ENCODE data around the gene AMIGO3. TPM values are rescaled to one million over a fixed set of nuclear protein-coding genes. Genes with fewer than 3 reads are reported as not detected.

AMIGO3 gene
- total and polyA plus RNA-seq, 12 donors = 0.28 to 3.0 (median 1.2) TPM; not detected in 4

DNA sequence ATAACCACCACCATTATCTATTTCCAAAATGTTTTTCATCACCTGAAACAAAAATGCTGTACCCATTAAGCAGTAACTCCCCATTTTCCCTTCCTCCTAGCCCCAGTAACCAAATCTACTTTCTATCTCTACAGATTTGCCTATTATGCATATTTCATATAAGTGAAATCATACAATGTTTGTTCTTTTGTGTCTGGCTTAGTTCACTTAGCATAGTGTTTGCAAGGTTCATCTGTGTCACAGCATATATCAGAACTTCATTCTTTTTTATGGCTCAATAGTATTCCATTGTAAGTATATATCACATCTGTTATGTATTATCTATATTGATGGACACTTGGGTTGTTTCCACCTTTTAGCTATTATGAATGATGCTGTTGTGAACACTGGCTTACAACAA is 20.9 kb upstream of the AMIGO3 start:
- no peak for DNase-seq
- Histone ChIP-seq H3K4me1 (replicated peaks in 1 of 2) (no peaks in the 10 kb centered on the region), H3K4me3 (no peak overlapping the region), H3K9me3 (replicated peaks in 1 of 3) (no peaks in the 10 kb centered on the region), H3K27me3 (no peaks in the 10 kb centered on the region), H3K27ac (no peak overlapping the region), H3K36me3 (replicated peaks in 1 of 2) (peaks cover 0 to 27% of the 10 kb centered on the region in 2 donors)
- TF ChIP-seq POLR2A (IDR thresholded peaks at IDR 0.05) = no peak
- TF ChIP-seq, protein P1, sequence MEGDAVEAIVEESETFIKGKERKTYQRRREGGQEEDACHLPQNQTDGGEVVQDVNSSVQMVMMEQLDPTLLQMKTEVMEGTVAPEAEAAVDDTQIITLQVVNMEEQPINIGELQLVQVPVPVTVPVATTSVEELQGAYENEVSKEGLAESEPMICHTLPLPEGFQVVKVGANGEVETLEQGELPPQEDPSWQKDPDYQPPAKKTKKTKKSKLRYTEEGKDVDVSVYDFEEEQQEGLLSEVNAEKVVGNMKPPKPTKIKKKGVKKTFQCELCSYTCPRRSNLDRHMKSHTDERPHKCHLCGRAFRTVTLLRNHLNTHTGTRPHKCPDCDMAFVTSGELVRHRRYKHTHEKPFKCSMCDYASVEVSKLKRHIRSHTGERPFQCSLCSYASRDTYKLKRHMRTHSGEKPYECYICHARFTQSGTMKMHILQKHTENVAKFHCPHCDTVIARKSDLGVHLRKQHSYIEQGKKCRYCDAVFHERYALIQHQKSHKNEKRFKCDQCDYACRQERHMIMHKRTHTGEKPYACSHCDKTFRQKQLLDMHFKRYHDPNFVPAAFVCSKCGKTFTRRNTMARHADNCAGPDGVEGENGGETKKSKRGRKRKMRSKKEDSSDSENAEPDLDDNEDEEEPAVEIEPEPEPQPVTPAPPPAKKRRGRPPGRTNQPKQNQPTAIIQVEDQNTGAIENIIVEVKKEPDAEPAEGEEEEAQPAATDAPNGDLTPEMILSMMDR (IDR thresholded peaks at IDR 0.05) = no peak
- intact Hi-C loops (cut with DNase I) = no loop called here

- peaks cover 0 to 32% of the 10 kb centered on the region in 2 donors for H3K36me3 ChIP-seq (replicated peaks in 1 of 2)
- WGBS, 4 donors = 94 to 97% (median 96%) methylated on average over 3 to 11 of the region's 11 CpGs
Measured at GRCh38 chr3:49738067-49738713, 18.7 kb upstream of the AMIGO3 start.

GRCh38 chr3:49734752-49735151 is 15.3 kb upstream of the AMIGO3 start:
- H3K36me3 ChIP-seq (replicated peaks in 1 of 2) = peaks cover 0 to 63% of the 10 kb centered on the region in 2 donors

More at GRCh38 chr3:49738067-49738713, 18.7 kb upstream of the AMIGO3 start:
- Histone ChIP-seq H3K9me3 (replicated peaks in 1 of 3) (no peaks in the 10 kb centered on the region), H3K27ac (no peak overlapping the region), H3K27me3 (no peaks in the 10 kb centered on the region), H3K4me3 (no peak overlapping the region), H3K4me1 (replicated peaks in 1 of 2) (no peaks in the 10 kb centered on the region)
- TF ChIP-seq, protein P1 (IDR thresholded peaks at IDR 0.05) = no peak
- TF ChIP-seq POLR2A (IDR thresholded peaks at IDR 0.05) = no peak
- DNase-seq = peak in 2 of 7 donors; percentile 0 to 30
- intact Hi-C loops (cut with DNase I) = no loop called here

DNA sequence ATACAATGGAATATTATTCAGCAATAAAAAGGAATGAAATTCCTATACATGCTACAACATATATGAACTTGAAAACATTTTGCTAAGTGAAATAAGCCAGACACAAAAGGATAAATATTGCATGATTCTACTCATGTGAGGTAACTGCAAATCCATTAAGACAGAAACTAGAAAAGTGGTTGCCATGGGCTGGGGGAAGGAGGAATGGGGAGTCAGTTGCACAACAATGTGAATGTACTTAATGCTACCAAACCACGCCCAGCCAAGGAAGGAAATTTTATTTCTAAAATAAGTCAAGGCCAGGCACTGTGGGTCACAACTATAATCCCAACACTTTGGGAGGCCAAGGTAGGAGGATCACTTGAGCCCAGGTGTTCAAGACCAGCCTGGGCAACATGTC is 14.1 kb upstream of the AMIGO3 start:
- H3K27me3 ChIP-seq = no peaks in the 10 kb centered on the region
- H3K27ac ChIP-seq = no peak overlapping the region
- no peaks in the 10 kb centered on the region for H3K9me3 ChIP-seq (replicated peaks in 1 of 3)
- TF ChIP-seq POLR2A (IDR thresholded peaks at IDR 0.05) = no peak
- TF ChIP-seq, protein P1 (IDR thresholded peaks at IDR 0.05) = no peak
- H3K36me3 ChIP-seq (replicated peaks in 1 of 2) = peaks cover 0 to 72% of the 10 kb centered on the region in 2 donors
- DNase-seq = peak in 1 of 7 donors; percentile 46
- no peak overlapping the region for H3K4me3 ChIP-seq
- 58 to 82% (median 74%) methylated on average over 1 of the region's 1 CpG for WGBS, 4 donors
- intact Hi-C loops (cut with DNase I) = no loop called here
- H3K4me1 ChIP-seq (replicated peaks in 1 of 2) = no peaks in the 10 kb centered on the region

More at GRCh38 chr3:49734752-49735151, 15.3 kb upstream of the AMIGO3 start:
- Histone ChIP-seq H3K27ac (no peak overlapping the region), H3K4me1 (replicated peaks in 1 of 2) (no peaks in the 10 kb centered on the region), H3K9me3 (replicated peaks in 1 of 3) (no peaks in the 10 kb centered on the region), H3K27me3 (no peaks in the 10 kb centered on the region), H3K4me3 (no peak overlapping the region)
- 91 to 96% (median 93%) methylated on average over 6 of the region's 6 CpGs for WGBS, 4 donors
- TF ChIP-seq, protein P1 (IDR thresholded peaks at IDR 0.05) = no peak
- no peak for TF ChIP-seq POLR2A (IDR thresholded peaks at IDR 0.05)
- intact Hi-C loops (cut with DNase I) = no loop called here
- DNase-seq = peak in 1 of 7 donors; percentile 3

Data from adrenal gland (tissue), 12 donors.